MCF 10A (cell line): ENCODE measurements around the gene NTHL1. TPM values are rescaled to one million over a fixed set of nuclear protein-coding genes. Genes with fewer than 3 reads are reported as not detected.

ENCODE experiments used
- BruUV-seq: library from RNA; stranded (reverse); fragments of 400-500 nt; replicated peaks from 2 replicates; lab custom pipeline; 2021; lab: Mats Ljungman, UMichigan
- CTCF ChIA-PET: fragments of 300-600 bp; sonication (Branson Sonifier 250); formaldehyde crosslinking; extraction: SDS; loops from one replicate; lab custom pipeline; 2021; ENCODE audit warnings: antibody characterized with exemption, inconsistent platforms; lab: Yijun Ruan, JAX
- POLR2A ChIA-PET: fragments of 300-600, 350-650 bp; sonication (Branson Sonifier 250); formaldehyde crosslinking; extraction: SDS; loops from one replicate; lab custom pipeline; 2020; ENCODE audit warnings: antibody characterized with exemption, inconsistent platforms; lab: Yijun Ruan, JAX
- DNase-seq: peaks from one replicate; pipeline ENCODE4 v3.0.0-alpha.2; 2018; ENCODE audit not compliant: unreplicated experiment
- H3K27ac Mint-ChIP-seq: one replicate; pipeline ENCODE4 v1.8.0; 2022; ENCODE audit warnings: mild to moderate bottlenecking, low read depth, mixed read lengths; ENCODE audit not compliant: unreplicated experiment
- H3K27me3 Mint-ChIP-seq: one replicate; pipeline ENCODE4 v1.8.0; 2022; ENCODE audit warnings: mixed read lengths; ENCODE audit not compliant: insufficient read depth, unreplicated experiment
- H3K36me3 Mint-ChIP-seq: one replicate; pipeline ENCODE4 v1.8.0; 2022; ENCODE audit warnings: mild to moderate bottlenecking, moderate library complexity, mixed read lengths; ENCODE audit not compliant: insufficient read depth, unreplicated experiment
- H3K4me1 Mint-ChIP-seq: one replicate; pipeline ENCODE4 v1.8.0; 2022; ENCODE audit warnings: mixed read lengths; ENCODE audit not compliant: insufficient read depth, unreplicated experiment
- H3K4me3 Mint-ChIP-seq: one replicate; pipeline ENCODE4 v1.8.0; 2022; ENCODE audit warnings: mild to moderate bottlenecking, moderate library complexity, mixed read lengths; ENCODE audit not compliant: unreplicated experiment
- H3K9me3 Mint-ChIP-seq: one replicate; pipeline ENCODE4 v1.8.0; 2022; ENCODE audit warnings: mixed read lengths; ENCODE audit not compliant: unreplicated experiment
- CTCF ChIP-seq: fragments of 200-600 bp; IDR thresholded peaks from one replicate; pipeline ENCODE4 v1.8.0; 2022; ENCODE audit warnings: antibody characterized with exemption, mild to moderate bottlenecking; ENCODE audit not compliant: unreplicated experiment
- intact Hi-C: fragments of 100-400 bp; cut with micrococcal nuclease; formaldehyde crosslinking; loops from 2 replicates; pipeline ENCODE4 v1.14.1; 2022
- total RNA-seq: library from RNA; stranded (reverse); gene quantifications from 2 replicates; pipeline ENCODE4 v1.2.3, GENCODE V29; 2022

NTHL1 gene
- total RNA-seq, 1 experiment from 2014 or later: 17.7 TPM

GRCh38 chr16:2078691-2079090 lies 31.1 kb upstream of the NTHL1 start:
- intact Hi-C loops: no loop called here
- ChIA-PET POLR2A (interaction anchor here (1.2 kb wide), 1 partner anchor 18 kb away, joined by 3 read pairs; no protein-coding TSS in a partner anchor), CTCF (interaction anchor here (1.0 to 1.2 kb wide), 3 partner anchors 8 to 61 kb away, joined by 3 read pairs; no protein-coding TSS in a partner anchor)
- no peaks in the 10 kb centered on the region for H3K4me1 Mint-ChIP-seq
- DNase-seq: no peak
- peaks cover 27% of the 10 kb centered on the region for H3K36me3 Mint-ChIP-seq
- no peak for TF ChIP-seq CTCF
- no peak overlapping the region for H3K4me3 Mint-ChIP-seq
- no TSS peak for BruUV-seq
- H3K27me3 Mint-ChIP-seq: no peaks in the 10 kb centered on the region
- H3K9me3 Mint-ChIP-seq: no peaks in the 10 kb centered on the region
- H3K27ac Mint-ChIP-seq: no peak overlapping the region

GRCh38 chr16:2078096-2078495 lies 30.5 kb upstream of the NTHL1 start:
- no peak overlapping the region for H3K27ac Mint-ChIP-seq
- no peak for TF ChIP-seq CTCF
- H3K36me3 Mint-ChIP-seq: peaks cover 24% of the 10 kb centered on the region
- no TSS peak for BruUV-seq
- H3K27me3 Mint-ChIP-seq: no peaks in the 10 kb centered on the region
- DNase-seq: no peak
- intact Hi-C loops: no loop called here
- H3K4me1 Mint-ChIP-seq: no peaks in the 10 kb centered on the region
- ChIA-PET CTCF (interaction anchor here (1.1 kb wide), 1 partner anchor 62 kb away, joined by 3 read pairs; no protein-coding TSS in a partner anchor), POLR2A (interaction anchor here (1.2 kb wide), 1 partner anchor 17 kb away, joined by 3 read pairs; no protein-coding TSS in a partner anchor)
- no peak overlapping the region for H3K4me3 Mint-ChIP-seq
- H3K9me3 Mint-ChIP-seq: no peaks in the 10 kb centered on the region

- Mint-ChIP-seq H3K4me1 (no peaks in the 10 kb centered on the region), H3K27me3 (no peaks in the 10 kb centered on the region), H3K27ac (no peak overlapping the region), H3K36me3 (peaks cover 20% of the 10 kb centered on the region), H3K4me3 (no peak overlapping the region), H3K9me3 (no peaks in the 10 kb centered on the region)
- ChIA-PET POLR2A (interaction anchor here (0.6 to 1.2 kb wide), 2 partner anchors 11 to 17 kb away, joined by 3 read pairs; no protein-coding TSS in a partner anchor), CTCF (interaction anchor here (1.1 kb wide), 1 partner anchor 63 kb away, joined by 3 read pairs; no protein-coding TSS in a partner anchor)
- intact Hi-C loops: no loop called here
- DNase-seq: no peak
- BruUV-seq: no TSS peak
- TF ChIP-seq CTCF: no peak
These were observed 30.1 kb upstream of the NTHL1 start for GRCh38 chr16:2077696-2078095.

DNA sequence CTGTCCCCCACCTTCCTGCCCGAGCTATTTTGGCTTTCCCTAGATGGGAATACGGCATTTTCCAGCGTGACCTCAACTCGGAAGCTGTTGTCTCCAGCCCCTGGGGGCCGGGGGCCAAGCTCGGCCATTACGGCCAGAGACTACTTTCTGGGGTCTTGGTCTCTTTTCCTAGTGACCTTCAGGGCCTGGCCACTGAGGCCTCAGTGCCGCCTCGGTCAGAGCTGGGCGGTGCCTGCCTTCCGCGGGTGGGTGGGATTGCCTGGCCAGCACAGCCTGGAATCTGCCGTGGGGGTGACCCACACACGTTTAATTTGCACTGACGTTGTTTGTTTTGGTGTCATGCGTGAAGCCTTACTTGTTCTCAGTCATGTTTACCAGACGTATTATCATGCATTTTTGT lies 29.4 kb upstream of the NTHL1 start:
- CTCF ChIA-PET: no interaction called here
- H3K27ac Mint-ChIP-seq: no peak overlapping the region
- POLR2A ChIA-PET: interaction anchor here (0.6 kb wide), 1 partner anchor 10 kb away, joined by 3 read pairs; no protein-coding TSS in a partner anchor

More for the DNA sequence above, 29.4 kb upstream of the NTHL1 start:
- Mint-ChIP-seq H3K27me3 (no peaks in the 10 kb centered on the region), H3K4me3 (no peak overlapping the region), H3K4me1 (no peaks in the 10 kb centered on the region), H3K9me3 (no peaks in the 10 kb centered on the region), H3K36me3 (peaks cover 20% of the 10 kb centered on the region)
- TF ChIP-seq CTCF: no peak
- DNase-seq: no peak
- no TSS peak for BruUV-seq
- intact Hi-C loops: no loop called here
